RCC 7860 (cell line): ENCODE data around the gene ADRA2B.
"Not testable (repeated sequence)": the region's sequence is repeated elsewhere in the genome, so short reads cannot be mapped to it uniquely, and the experiment has no call there.

ENCODE experiments used
- DNase-seq: peaks from one replicate; pipeline ENCODE4 v3.0.0-alpha.2; 2015; ENCODE audit warnings: low spot score
- FAIRE-seq: peaks from 2 replicates; lab custom pipeline; 2012; peaks lifted over from hg19 to GRCh38; lab: Jason Lieb, UNC

The ADRA2B gene

GRCh38 chr2:96091141-96091710 is 25.1 kb downstream of the ADRA2B start:
- DNase-seq (no peak), FAIRE-seq (no peak)

GRCh38 chr2:96090196-96090926 is 26.0 kb downstream of the ADRA2B start:
- FAIRE-seq (no peak), DNase-seq (no peak)

- DNase-seq: no peak
- no peak for FAIRE-seq
Measured at GRCh38 chr2:96089356-96090195, 26.8 kb downstream of the ADRA2B start.

- no peak for FAIRE-seq
- DNase-seq: no peak
Measured at GRCh38 chr2:96088340-96089335, 27.7 kb downstream of the ADRA2B start.

GRCh38 chr2:96087130-96087529 is 29.2 kb downstream of the ADRA2B start:
- no peak for DNase-seq
- FAIRE-seq: no peak

- DNase-seq (peak; percentile 11), FAIRE-seq (no peak)
Measured at GRCh38 chr2:96085541-96086355, 30.6 kb downstream of the ADRA2B start.

- FAIRE-seq, DNase-seq: not testable (repeated sequence)
Measured at GRCh38 chr2:96084858-96085518, 31.4 kb downstream of the ADRA2B start.

- DNase-seq: no peak
- FAIRE-seq: no peak
Measured at GRCh38 chr2:96083989-96084857, 32.1 kb downstream of the ADRA2B start.

- no peak for DNase-seq
- FAIRE-seq: no peak
Measured at GRCh38 chr2:96083064-96083939, 33.1 kb downstream of the ADRA2B start.

GRCh38 chr2:96082211-96083063 is 33.9 kb downstream of the ADRA2B start:
- no peak for FAIRE-seq
- DNase-seq: no peak

- no peak for DNase-seq
- no peak for FAIRE-seq
Measured at GRCh38 chr2:96081042-96081441, 35.3 kb downstream of the ADRA2B start.

GRCh38 chr2:96075199-96075771 is 41.1 kb downstream of the ADRA2B start:
- FAIRE-seq (no peak), DNase-seq (no peak)

GRCh38 chr2:96074156-96074555 is 42.2 kb downstream of the ADRA2B start:
- DNase-seq (no peak), FAIRE-seq (no peak)

GRCh38 chr2:96073170-96073775 is 43.1 kb downstream of the ADRA2B start:
- FAIRE-seq (no peak), DNase-seq (no peak)

GRCh38 chr2:96072746-96073145 is 43.6 kb downstream of the ADRA2B start:
- FAIRE-seq (no peak), DNase-seq (no peak)
